Stimulated activated CD8-positive, alpha-beta memory T cell treated with anti-CD3 and anti-CD28 coated beads, Interleukin-4, amount 100 ng/mL, for 1 hour (primary cell): ENCODE measurements around the gene JAKMIP1.

Source experiments
- DNase-seq, 2 donors: peaks; one replicate each; pipeline ENCODE4 v3.0.0-alpha.2; 2020; ENCODE audit warnings: low read depth in 2 of 2, low spot score in 1 of 2

JAKMIP1 gene

GRCh38 chr4:6183740-6184139, 16.6 kb downstream of the JAKMIP1 start:
- DNase-seq, result no peak

DNA sequence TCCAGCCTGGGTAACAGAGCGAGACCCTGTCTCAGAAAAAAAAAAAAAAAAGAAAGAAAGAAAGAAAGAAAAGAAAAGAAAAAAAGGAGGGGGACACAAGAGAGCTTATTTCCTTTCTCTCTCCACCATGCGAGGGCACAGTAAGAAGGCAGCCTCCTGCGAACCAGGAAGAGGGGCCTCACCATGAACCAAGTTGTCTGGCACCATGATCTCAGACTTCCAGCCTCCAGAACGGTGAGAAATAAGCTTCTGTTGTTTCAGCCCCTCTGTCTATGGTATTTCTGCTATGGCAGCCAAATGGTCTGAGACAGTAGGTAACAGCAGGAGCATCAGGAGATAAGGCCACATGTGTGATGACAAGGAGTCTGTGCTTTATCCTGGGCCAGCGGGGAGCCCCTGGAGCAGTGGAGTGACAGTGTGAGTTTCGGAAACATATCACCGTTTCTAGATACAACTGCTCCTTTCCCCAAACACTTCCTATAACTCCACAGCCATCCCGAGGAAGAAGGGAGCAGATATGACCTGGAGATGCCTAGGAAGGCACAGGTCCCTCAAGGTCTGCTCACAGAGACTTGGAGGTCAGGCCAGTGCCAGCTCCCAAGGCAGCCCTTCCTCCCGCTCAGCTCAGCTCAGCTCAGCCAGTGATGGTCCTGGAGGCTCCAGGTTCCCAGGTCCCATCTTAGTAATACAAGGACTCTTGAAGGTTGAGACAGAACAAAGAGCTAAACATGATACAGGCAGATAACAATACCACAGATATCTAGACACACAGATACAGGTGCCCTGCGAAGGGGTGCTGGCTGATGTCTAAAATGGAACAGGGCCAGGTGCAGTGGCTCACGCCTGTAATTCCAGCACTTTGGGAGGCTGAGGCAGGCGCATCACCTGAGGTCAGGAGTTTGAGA, 17.7 kb downstream of the JAKMIP1 start:
- no peak for DNase-seq

DNA sequence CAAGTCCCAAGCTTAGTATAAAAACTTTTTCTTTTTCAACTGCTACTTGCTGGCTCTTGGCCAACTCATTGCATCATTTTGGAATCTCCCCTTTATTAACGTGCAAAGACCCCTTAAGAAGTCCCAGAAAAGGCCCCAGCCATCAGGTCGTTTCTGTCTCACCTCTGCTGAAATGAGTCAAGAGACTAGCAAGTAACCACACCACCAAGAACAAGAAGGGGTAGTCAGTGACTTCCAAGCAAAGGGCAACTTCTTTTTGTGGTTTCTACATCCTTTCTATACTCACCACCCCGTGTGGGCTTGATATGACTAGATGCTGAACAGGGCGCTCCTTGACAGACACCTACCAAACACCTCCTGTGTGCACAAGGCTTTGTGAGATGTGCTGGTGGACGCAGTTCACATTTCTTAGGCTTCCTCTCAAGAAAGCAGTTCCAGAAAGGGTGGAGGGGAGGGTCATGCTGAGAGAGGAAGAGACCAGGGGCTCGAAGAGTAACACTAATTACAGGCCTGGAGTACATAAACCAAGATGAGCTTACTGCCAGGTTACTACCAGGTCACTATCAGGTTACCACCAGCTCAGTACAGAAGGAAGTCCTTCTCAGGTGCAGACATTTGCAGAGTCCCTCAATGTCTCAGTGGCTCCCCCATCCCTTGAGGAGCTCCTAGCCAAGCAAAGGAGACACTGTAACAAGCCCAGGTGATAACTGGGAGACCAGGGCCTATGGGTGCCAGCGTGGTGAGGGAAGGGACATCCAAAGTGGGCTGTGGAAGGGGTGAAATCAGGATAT, 19.3 kb downstream of the JAKMIP1 start:
- no peak for DNase-seq

GRCh38 chr4:6179362-6179761, 21.0 kb downstream of the JAKMIP1 start:
- no peak for DNase-seq

GRCh38 chr4:6178757-6179156, 21.6 kb downstream of the JAKMIP1 start:
- no peak for DNase-seq

- no peak for DNase-seq
These were observed 22.7 kb downstream of the JAKMIP1 start for GRCh38 chr4:6177587-6178197.

DNA sequence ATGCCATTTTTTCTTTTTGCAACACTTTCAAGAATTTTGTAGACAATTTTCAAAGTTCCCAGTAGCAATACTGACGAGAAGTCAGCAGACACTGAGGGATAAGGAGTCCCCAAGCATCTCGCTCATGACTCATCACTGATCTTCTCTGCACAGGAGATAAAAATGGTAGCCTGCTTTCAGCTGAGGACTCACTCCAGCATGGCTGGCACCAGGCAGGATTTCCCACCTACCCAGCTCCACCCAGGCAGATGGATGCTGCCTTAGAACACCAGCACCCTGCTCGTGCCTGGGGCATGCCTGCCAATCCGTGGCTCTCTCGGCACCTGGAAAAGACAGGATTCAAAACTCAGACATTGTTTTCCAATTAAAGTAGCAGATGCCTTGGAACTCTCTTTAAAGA, 24.9 kb downstream of the JAKMIP1 start:
- DNase-seq, result no peak

- no peak for DNase-seq
These were observed 27.5 kb downstream of the JAKMIP1 start for GRCh38 chr4:6172927-6173200.

DNA sequence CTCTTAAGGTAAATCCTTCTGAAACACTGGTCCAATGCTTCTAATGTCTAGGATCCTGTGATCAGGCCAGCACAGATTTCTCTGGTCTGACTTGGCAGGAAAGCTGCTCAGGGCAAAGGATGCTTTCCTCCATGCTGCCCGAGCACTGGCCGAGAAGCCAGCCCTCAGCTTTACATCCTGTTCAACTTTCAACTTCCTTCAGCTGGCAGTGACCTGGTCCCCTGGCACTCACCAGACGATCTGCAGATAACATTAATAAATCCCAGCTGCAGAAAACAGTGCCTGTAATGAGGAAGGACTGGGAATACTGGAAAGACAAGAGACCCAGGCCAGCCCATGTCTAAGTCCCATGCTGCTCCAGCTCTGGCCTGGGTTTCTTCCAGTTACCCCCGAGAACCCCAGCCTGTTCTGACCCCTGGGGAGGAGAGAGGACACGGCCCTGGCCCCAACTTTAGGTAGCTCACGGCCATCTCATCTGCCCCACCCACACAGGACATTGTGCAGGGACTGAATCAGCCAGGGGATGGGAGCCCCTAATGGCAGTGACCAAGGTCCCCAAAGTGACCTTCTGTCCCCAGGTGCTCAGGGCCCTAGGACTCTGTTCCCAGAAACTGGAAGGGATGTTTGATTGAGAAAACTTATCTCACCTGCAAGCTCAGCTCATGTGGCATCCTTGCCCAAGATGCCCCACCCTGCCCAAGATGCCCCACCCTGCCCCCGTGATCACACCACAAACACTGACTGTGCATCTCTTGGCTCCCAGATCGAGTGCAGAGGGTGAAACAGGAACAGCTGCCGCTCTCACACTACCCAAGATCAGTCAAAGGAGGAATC, 28.0 kb downstream of the JAKMIP1 start:
- no peak for DNase-seq

DNA sequence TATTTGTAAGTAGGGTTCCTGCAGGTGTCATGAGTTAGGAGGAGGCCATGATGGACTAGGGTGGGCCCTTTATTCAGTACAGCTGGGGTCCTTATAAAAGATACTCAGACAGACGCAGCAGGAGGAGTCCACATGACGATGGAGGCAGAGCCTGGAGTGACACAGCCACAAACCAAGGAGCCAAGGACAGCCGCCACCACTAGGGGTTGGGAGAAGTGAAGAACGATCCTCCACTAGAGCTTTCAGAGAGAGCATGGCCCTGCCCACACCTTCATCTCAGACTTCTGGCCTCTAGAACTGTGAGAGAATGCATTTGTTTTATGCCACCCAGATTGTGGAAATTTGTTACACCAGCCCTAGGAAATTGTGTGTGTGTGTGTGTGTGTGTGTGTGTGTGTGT, 31.1 kb downstream of the JAKMIP1 start:
- no peak for DNase-seq

GRCh38 chr4:6165766-6166165, 34.6 kb downstream of the JAKMIP1 start:
- no peak for DNase-seq

DNA sequence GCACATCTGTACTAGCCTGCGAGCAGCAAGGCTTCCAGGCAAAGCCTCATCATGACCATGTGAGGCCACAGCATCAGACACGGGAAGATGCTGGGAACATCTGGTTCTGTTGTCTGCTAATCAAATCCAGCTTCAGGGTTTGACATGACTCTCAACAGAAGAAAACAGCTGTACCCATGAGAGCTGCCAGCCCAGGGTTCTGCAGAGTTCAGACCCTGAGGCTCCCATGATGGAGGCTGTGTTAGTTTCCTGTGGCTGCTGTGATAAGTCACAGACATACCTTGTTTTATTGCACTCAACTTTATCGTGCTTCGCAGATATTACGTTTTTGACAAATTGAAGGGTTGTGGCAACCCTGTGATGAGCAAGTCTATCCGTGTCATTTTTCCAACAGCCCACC, 37.5 kb downstream of the JAKMIP1 start:
- DNase-seq, result no peak

DNA sequence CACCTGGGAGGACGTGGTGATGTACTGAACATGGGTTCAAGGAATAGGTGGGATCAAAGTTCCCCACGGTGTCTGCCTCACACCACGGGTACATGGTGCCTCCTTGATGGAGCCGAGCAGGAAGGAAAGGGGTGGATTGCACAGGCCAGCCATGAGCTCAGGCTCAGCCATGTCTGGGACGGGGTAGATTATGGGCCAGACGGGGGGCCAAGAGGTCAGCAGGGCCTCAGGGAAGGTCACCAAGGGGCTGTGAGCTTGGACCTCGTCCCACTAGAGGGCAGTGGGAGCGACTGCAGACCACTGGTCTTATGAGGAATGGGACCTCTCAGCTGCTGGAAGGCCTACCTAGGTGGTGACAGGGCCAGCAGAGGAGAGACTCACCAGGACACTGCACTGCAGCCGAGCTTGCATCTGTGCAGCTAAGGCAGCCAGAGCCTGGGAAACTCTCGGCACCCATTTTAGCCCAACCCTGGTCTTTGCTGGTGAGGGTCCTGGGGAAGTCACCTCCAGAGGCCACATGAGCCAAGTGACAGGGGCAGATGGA, 38.4 kb downstream of the JAKMIP1 start:
- no peak for DNase-seq

DNA sequence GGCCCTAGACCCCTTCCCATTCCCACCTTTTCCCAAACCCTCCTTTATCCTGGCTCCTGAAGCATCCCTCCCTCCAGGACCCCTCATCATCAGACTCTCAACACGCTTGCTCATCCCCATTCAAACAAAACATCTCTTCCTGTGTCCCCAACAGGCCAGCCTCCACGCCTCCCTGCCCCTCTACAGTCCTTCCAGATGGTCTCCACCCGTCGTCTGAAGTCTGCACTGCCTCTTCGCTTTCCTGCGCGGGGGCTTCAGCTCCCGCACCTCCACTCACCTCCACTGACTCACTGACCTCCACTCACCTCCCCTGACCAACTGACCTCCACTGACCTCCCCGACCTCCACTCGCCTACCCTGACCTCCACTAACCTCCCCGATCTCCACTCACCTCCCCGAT, 39.8 kb downstream of the JAKMIP1 start:
- DNase-seq, result no peak

DNA sequence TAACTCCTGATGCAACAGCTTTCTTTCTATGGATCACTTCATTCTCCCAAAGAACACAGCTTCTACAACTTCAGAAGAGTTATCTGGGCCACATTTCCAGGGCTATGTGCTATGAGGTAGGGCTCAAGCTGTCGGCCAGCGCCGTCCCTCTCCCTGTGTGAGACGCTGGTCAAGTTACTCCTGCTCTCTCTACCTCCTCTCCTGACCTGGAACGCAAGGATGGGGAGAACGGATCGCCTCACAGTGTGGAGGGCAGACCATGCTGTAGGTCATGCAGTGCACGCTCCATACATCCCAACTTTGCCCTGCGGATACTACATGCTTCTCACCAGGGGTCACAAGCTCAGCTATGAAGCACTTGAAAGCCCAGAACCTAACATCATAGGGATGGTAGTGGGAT, 42.4 kb downstream of the JAKMIP1 start:
- DNase-seq, result no peak

GRCh38 chr4:6155996-6156750, 44.2 kb downstream of the JAKMIP1 start:
- no peak for DNase-seq

DNA sequence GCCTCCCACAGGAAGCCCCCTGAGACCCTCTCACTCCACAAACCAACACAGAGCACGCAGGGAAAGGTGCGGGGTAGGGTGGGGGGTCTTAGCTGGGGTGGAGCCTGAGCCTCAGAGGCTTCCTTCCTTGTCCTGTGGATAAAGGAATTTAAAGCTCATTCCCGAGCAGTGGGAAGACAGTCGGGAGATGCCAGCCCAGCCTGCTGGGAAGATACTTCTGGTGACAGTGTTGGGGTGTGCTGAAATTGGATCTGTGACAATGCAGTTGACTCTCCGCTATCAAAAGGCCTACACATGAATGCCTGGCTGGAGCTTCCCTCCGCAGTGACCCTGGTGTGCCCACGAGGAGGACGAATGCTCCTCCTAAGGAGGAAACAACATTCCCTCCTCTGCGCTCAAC, 45.5 kb downstream of the JAKMIP1 start:
- no peak for DNase-seq

DNA sequence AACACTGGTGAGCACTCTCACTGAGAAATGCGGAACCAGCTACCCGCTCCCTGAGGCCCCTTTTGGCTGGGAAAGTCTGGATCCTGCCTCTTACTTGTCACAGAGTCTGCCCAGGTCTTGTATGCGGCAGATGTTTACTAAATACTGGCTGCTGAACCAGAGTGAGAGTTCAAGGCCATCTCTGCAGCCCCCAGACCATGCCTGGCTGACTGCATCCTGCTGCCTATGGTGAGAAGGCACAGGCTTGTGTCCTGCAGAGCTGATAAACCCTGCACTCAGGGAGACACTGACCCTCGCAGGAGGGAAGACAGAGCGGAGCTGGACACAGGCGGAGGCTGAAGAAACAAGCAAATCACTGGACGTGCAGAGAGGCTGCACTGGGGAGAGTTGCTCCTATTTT, 46.5 kb downstream of the JAKMIP1 start:
- no peak for DNase-seq

DNA sequence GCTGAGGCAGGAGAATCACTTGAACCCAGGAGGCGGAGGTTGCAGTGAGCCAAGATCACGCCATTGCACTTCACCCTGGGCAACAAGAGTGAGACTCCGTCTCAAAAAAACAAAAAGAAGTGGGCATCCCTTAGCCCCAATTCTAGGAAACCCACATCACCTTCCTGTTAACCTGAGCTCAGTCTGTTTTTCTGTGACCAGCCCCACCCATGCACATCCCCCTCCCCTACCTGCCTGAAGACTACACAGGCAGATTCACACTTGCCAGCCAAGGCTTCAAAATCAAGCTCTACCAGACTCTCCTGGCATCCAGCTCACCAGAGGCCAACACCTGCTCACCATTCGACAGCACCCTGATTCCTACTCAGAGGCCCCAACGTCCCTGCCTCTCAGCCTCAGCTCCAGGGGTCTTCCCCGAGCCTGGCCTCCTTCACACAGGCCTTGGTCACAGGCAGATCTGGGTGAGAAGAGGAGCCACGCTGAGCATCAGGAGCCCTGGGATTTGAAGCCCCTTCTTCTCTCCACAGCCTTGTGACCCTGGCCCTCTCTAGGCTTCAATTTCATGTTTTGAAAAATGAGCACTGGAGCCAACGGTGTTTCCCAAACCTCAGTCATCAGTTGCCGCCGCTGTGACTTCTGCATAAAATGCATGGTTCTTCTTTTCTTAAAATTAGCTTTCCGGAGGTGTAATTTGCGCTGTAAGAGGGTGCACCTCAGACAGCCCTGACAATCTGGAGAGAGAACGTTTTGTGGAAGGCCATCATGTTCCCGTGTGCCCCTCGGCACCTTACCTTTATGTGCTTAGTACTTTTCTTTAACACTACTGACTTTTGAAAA, 47.3 kb downstream of the JAKMIP1 start:
- no peak for DNase-seq
